Transverse colon (tissue), 3 donors: ENCODE measurements around the gene GABRB1.

Source experiments
- CTCF ChIP-seq, 5 experiments: fragments of 200-600 bp in 3 of 5; fragments of 450-650 bp in 2 of 5; sonication (generic) in 3 of 5; IDR thresholded peaks; 1 replicate in 2 of 5; 2 replicates in 3 of 5; pipeline ENCODE4 v1.5.1; 2016 to 2017; ENCODE audit warnings: antibody characterized with exemption in 5 of 5, inconsistent platforms in 3 of 5, mild to moderate bottlenecking in 2 of 5, moderate library complexity in 1 of 5
- POLR2A ChIP-seq: fragments of 450-650 bp; IDR thresholded peaks from one replicate; pipeline ENCODE4 v1.6.1; 2016; ENCODE audit warnings: antibody characterized with exemption, mild to moderate bottlenecking, moderate library complexity

- TF ChIP-seq CTCF (IDR thresholded peaks at IDR 0.05) (no peak), POLR2A (no peak)
Observed at GRCh38 chr4:47101453-47101852, 70.1 kb downstream of the GABRB1 start.
